Neural cell (in vitro differentiated cells): Measurements from ENCODE around the gene LRRK1. TPM values are rescaled to one million over a fixed set of nuclear protein-coding genes. Genes with fewer than 3 reads are reported as not detected.

Experiments
- H2AFZ ChIP-seq: fragments of 200-600, 300-800 bp; sonication (generic), shearing (Covaris generic); 2 replicates; pipeline ENCODE4 v1.6.0; 2014; ENCODE audit warnings: low read depth, mild to moderate bottlenecking, antibody characterized with exemption, low read length, moderate library complexity
- H3F3A ChIP-seq: fragments of 200-600 bp; shearing (Covaris generic); 2 replicates; pipeline ENCODE4 v1.6.1; 2016; ENCODE audit warnings: mild to moderate bottlenecking, moderate library complexity, mixed read lengths, antibody characterized with exemption, low read length; ENCODE audit not compliant: insufficient read depth, poor library complexity, severe bottlenecking
- H3K27ac ChIP-seq: fragments of 200-600, 300-800 bp; sonication (generic), shearing (Covaris generic); 2 replicates; pipeline ENCODE4 v1.5.1; 2014; ENCODE audit warnings: mild to moderate bottlenecking, low read length, moderate library complexity
- H3K27me3 ChIP-seq: fragments of 300-800, 200-600 bp; sonication (generic), shearing (Covaris generic); 2 replicates; pipeline ENCODE4 v1.6.0; 2014; ENCODE audit warnings: mild to moderate bottlenecking, low read depth, low read length, moderate library complexity; ENCODE audit not compliant: insufficient read depth
- H3K36me3 ChIP-seq: fragments of 300-800, 200-600 bp; sonication (generic), shearing (Covaris generic); 2 replicates; pipeline ENCODE4 v1.5.1; 2014; ENCODE audit warnings: mild to moderate bottlenecking, antibody characterized with exemption, low read length, moderate library complexity; ENCODE audit not compliant: insufficient read depth
- H3K4me2 ChIP-seq: fragments of 300-800, 200-600 bp; sonication (generic), shearing (Covaris generic); 2 replicates; pipeline ENCODE4 v1.6.0; 2014; ENCODE audit warnings: mild to moderate bottlenecking, low read length
- H3K4me3 ChIP-seq: fragments of 300-800, 200-600 bp; sonication (generic), shearing (Covaris generic); 2 replicates; pipeline ENCODE4 v1.5.1; 2014; ENCODE audit warnings: mild to moderate bottlenecking, low read length, moderate library complexity
- H3K79me2 ChIP-seq: fragments of 200-600 bp; shearing (Covaris generic); replicated peaks from 2 replicates; pipeline ENCODE4 v1.6.0; 2014; ENCODE audit warnings: mild to moderate bottlenecking, low read length, moderate library complexity; ENCODE audit not compliant: insufficient read depth
- H3K9ac ChIP-seq: fragments of 300-800, 200-600 bp; sonication (generic), shearing (Covaris generic); 2 replicates; pipeline ENCODE4 v1.6.1; 2016; ENCODE audit warnings: mild to moderate bottlenecking, low read length, mixed read lengths
- H3K9me2 ChIP-seq: fragments of 200-600 bp; shearing (Covaris generic); 2 replicates; pipeline ENCODE4 v1.6.1; 2016; ENCODE audit warnings: mild to moderate bottlenecking, low read length, mixed read lengths; ENCODE audit not compliant: insufficient read depth
- H3K9me3 ChIP-seq: fragments of 200-600, 300-800 bp; sonication (generic), shearing (Covaris generic); 2 replicates; pipeline ENCODE4 v1.6.1; 2016; ENCODE audit warnings: mild to moderate bottlenecking, mixed run types, low read length, moderate library complexity, mixed read lengths
- H4K20me1 ChIP-seq: fragments of 200-600 bp; shearing (Covaris generic); 2 replicates; pipeline ENCODE4 v1.6.1; 2016; ENCODE audit warnings: mild to moderate bottlenecking, mixed run types; ENCODE audit not compliant: insufficient read depth
- EP300 ChIP-seq: fragments of 450-650 bp; conservative IDR thresholded peaks from 2 replicates; pipeline ENCODE4 v1.6.1; 2014; ENCODE audit warnings: antibody characterized with exemption, mild to moderate bottlenecking, moderate library complexity; ENCODE audit not compliant: poor library complexity, severe bottlenecking
- EZH2 ChIP-seq: fragments of 200-600, 300-800 bp; shearing (Covaris generic), sonication (generic); IDR thresholded peaks from 2 replicates; pipeline ENCODE4 v1.6.1; 2014; ENCODE audit warnings: antibody characterized with exemption, low read length, borderline replicate concordance, mild to moderate bottlenecking; ENCODE audit not compliant: insufficient read depth, poor library complexity, severe bottlenecking
- MXI1 ChIP-seq: fragments of 450-650 bp; conservative IDR thresholded peaks from 2 replicates; pipeline ENCODE4 v1.6.1; 2014; ENCODE audit warnings: antibody characterized with exemption, mild to moderate bottlenecking; ENCODE audit not compliant: poor library complexity, severe bottlenecking
- POLR2AphosphoS5 ChIP-seq: IDR thresholded peaks from 2 replicates; pipeline ENCODE4 v1.6.1; 2012
- RAD21 ChIP-seq: fragments of 450-650 bp; conservative IDR thresholded peaks from 2 replicates; pipeline ENCODE4 v1.6.1; 2014; ENCODE audit warnings: antibody characterized with exemption, mild to moderate bottlenecking, moderate library complexity
- SMC3 ChIP-seq: fragments of 450-650 bp; conservative IDR thresholded peaks from 2 replicates; pipeline ENCODE4 v1.6.1; 2014; ENCODE audit warnings: antibody characterized with exemption, mild to moderate bottlenecking, moderate library complexity; ENCODE audit not compliant: poor library complexity
- TAF1 ChIP-seq: IDR thresholded peaks from 2 replicates; pipeline ENCODE4 v1.6.1; 2012; ENCODE audit warnings: low read depth
- polyA plus RNA-seq: library from polyadenylated mRNA; depleted of rRNA; stranded (reverse); fragments of >200 nt; gene quantifications from 2 replicates; pipeline ENCODE4 v1.2.3, GENCODE V29; 2014
- TF ChIP-seq, protein P1 (sequence below): fragments of 450-650 bp; IDR thresholded peaks from 2 replicates; pipeline ENCODE4 v1.5.1; 2014; ENCODE audit warnings: antibody characterized with exemption, mild to moderate bottlenecking, moderate library complexity; ENCODE audit not compliant: poor library complexity, severe bottlenecking
- TF ChIP-seq, protein P2 (sequence below): IDR thresholded peaks from 2 replicates; pipeline ENCODE4 v1.6.1; 2012; ENCODE audit warnings: borderline replicate concordance

LRRK1 gene
- polyA plus RNA-seq, 1 donor from 2014 or later = 0.06 TPM

DNA sequence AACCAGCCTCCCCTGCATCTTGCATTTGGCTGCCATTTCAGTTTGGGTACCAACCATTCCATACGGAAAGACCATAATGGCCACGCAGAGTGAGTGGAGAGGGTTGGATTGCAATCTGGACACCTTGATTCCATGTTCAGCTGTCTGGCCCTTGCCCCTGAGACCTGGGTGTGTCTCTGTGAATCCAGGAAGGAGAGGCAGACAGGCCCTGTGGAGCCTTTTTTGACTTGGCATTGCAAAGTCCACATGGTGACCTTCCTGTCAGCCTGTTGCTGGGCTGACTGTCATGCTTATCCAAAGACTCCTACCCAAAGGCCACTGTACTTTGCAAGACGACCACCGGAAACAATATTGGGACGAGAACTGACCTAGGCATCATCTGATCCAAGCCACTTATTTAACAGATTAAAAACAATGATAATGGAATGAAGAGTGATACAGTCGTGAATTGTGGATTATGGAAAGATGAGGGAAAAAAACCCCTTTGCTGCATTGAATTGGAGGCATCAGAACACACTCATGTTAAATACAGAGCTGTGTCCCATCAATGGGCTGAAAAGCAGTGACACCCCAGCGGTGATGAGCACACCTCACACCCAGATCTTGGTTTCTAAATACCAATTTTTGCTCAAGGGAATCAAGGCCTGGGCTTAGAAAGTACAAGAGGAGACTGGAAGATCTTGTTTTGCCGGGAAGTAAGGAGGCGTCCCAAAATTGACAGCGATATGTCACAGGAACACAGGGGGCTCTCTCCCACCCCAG lies 86.0 kb downstream of the LRRK1 start:
- no peak for TF ChIP-seq RAD21
- TF ChIP-seq TAF1 = no peak
- TF ChIP-seq, protein P1, sequence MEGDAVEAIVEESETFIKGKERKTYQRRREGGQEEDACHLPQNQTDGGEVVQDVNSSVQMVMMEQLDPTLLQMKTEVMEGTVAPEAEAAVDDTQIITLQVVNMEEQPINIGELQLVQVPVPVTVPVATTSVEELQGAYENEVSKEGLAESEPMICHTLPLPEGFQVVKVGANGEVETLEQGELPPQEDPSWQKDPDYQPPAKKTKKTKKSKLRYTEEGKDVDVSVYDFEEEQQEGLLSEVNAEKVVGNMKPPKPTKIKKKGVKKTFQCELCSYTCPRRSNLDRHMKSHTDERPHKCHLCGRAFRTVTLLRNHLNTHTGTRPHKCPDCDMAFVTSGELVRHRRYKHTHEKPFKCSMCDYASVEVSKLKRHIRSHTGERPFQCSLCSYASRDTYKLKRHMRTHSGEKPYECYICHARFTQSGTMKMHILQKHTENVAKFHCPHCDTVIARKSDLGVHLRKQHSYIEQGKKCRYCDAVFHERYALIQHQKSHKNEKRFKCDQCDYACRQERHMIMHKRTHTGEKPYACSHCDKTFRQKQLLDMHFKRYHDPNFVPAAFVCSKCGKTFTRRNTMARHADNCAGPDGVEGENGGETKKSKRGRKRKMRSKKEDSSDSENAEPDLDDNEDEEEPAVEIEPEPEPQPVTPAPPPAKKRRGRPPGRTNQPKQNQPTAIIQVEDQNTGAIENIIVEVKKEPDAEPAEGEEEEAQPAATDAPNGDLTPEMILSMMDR = no peak
- no peak for TF ChIP-seq POLR2AphosphoS5
- TF ChIP-seq EZH2 = no peak
- TF ChIP-seq, protein P2, sequence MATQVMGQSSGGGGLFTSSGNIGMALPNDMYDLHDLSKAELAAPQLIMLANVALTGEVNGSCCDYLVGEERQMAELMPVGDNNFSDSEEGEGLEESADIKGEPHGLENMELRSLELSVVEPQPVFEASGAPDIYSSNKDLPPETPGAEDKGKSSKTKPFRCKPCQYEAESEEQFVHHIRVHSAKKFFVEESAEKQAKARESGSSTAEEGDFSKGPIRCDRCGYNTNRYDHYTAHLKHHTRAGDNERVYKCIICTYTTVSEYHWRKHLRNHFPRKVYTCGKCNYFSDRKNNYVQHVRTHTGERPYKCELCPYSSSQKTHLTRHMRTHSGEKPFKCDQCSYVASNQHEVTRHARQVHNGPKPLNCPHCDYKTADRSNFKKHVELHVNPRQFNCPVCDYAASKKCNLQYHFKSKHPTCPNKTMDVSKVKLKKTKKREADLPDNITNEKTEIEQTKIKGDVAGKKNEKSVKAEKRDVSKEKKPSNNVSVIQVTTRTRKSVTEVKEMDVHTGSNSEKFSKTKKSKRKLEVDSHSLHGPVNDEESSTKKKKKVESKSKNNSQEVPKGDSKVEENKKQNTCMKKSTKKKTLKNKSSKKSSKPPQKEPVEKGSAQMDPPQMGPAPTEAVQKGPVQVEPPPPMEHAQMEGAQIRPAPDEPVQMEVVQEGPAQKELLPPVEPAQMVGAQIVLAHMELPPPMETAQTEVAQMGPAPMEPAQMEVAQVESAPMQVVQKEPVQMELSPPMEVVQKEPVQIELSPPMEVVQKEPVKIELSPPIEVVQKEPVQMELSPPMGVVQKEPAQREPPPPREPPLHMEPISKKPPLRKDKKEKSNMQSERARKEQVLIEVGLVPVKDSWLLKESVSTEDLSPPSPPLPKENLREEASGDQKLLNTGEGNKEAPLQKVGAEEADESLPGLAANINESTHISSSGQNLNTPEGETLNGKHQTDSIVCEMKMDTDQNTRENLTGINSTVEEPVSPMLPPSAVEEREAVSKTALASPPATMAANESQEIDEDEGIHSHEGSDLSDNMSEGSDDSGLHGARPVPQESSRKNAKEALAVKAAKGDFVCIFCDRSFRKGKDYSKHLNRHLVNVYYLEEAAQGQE = no peak
- no peak for TF ChIP-seq SMC3
- no peak for TF ChIP-seq MXI1
- no peak for TF ChIP-seq EP300
- Histone ChIP-seq H3K9ac (no peak overlapping the region), H2AFZ (no peak overlapping the region), H4K20me1 (no peaks in the 10 kb centered on the region), H3K36me3 (no peaks in the 10 kb centered on the region), H3F3A (no peaks in the 10 kb centered on the region), H3K9me3 (peaks cover 9% of the 10 kb centered on the region), H3K79me2 (no peaks in the 10 kb centered on the region), H3K27me3 (no peaks in the 10 kb centered on the region), H3K4me3 (no peak overlapping the region), H3K9me2 (no peaks in the 10 kb centered on the region), H3K27ac (no peak overlapping the region), H3K4me2 (no peak overlapping the region)

DNA sequence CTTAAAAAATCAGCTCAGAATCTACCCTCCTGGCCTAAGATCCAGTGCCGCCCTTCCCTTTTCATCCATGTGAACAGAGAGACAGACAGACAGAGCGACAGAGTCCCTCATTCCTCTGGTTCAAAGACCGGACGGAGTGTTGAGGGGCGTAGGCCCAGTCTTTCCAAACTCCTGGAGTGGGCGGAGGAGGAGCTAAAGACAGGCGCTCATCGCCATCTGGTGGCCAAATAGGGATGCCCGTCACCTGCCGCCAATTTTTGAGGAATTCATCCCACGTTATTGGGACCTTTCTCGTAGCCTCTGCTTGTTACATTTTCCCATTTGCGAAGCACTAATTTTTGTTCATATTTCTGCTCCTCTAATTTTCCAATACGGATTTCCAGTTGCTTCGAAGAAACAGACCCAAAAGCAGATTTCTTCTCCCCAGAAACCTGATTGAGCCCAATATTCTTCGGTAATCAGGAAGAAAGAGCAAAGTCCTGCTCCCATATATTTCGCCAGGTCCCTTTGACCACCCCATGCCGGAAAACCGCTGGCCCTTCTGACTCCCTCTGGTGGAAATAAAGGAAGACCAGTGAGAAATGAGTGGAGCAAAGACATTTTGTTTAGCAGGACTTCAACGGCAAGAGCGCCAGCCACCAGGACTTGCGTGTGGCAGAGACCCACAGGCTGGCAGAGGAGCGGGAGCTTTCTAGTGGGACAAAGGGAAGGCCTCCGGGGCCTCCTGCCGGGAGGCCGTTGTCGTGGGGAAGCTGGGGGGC lies 88.0 kb downstream of the LRRK1 start:
- H3K27ac ChIP-seq = no peak overlapping the region
- no peaks in the 10 kb centered on the region for H3K36me3 ChIP-seq
- H3K9me3 ChIP-seq = peaks cover 9% of the 10 kb centered on the region
- no peak overlapping the region for H2AFZ ChIP-seq
- H3K79me2 ChIP-seq = no peaks in the 10 kb centered on the region
- H3F3A ChIP-seq = no peaks in the 10 kb centered on the region
- H3K4me2 ChIP-seq = no peak overlapping the region
- TF ChIP-seq, protein P1 = peak; percentile 77
- peak; percentile 78 for TF ChIP-seq SMC3
- peak; percentile 77 for TF ChIP-seq RAD21
- TF ChIP-seq POLR2AphosphoS5 = no peak
- no peak for TF ChIP-seq MXI1
- H3K4me3 ChIP-seq = no peak overlapping the region
- no peaks in the 10 kb centered on the region for H4K20me1 ChIP-seq
- no peak overlapping the region for H3K9ac ChIP-seq
- no peaks in the 10 kb centered on the region for H3K9me2 ChIP-seq
- H3K27me3 ChIP-seq = no peaks in the 10 kb centered on the region
